Stimulated activated naive CD8-positive, alpha-beta T cell treated with anti-CD3 and anti-CD28 coated beads, Interleukin-15, Interleukin-2, amounts not matched to agents 100 U/mL and 50 U/mL, for 24 hours (primary cell): ENCODE measurements around the gene HOXC12.

Experiments used
- ATAC-seq: fragments of 150-1000 bp; cut with Tn5 transposase; one replicate; pipeline ENCODE4 v1.10.0; 2021
- DNase-seq: peaks from one replicate; pipeline ENCODE4 v3.0.0; 2021

HOXC12 gene

DNA sequence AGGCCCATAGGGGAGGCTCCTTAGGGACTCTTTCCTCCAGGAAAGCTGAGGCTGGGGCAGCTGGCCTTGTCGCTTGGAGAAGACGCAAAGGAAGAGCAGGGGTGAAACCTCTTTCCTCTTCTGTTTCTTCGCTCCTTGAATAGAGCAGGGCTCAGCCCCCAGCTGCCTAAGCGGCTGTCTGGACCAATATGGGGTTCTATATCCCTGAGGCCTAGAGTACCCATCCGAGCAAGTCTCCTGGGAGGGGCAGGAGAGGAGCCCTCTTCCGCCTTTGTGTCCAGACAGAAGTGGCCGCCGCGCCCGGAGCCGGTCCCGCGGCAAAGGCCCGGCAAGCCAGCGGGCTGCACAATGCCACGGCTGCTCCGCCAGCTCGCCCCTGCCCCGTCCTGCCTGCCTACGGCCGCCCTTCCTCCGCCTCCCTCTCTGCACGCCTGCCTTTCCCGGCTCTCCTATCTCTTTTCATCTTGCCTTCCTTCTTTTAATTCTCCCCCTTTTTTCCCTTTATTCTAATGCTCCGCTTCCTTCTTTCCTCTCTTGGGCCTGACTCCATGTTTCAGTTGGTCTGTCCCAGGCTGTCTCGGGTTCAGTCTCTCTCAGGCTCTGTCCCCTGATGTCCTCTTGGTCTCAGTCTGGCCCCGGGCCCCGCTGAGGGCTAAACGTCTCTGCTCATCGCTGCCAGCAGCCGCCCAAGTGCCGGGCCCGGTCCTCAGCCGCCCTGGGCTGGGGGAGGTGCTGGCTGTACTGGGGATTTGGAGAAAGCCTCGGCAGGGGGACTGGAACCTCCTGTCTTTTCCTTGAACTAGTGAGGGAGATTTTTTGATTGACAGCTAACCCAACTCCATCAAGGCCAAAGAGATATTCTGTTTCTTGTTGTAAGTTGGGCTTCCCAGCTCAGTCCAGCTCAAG lies 42.8 kb downstream of the HOXC12 start:
- ATAC-seq: no peak
- DNase-seq: no peak

DNA sequence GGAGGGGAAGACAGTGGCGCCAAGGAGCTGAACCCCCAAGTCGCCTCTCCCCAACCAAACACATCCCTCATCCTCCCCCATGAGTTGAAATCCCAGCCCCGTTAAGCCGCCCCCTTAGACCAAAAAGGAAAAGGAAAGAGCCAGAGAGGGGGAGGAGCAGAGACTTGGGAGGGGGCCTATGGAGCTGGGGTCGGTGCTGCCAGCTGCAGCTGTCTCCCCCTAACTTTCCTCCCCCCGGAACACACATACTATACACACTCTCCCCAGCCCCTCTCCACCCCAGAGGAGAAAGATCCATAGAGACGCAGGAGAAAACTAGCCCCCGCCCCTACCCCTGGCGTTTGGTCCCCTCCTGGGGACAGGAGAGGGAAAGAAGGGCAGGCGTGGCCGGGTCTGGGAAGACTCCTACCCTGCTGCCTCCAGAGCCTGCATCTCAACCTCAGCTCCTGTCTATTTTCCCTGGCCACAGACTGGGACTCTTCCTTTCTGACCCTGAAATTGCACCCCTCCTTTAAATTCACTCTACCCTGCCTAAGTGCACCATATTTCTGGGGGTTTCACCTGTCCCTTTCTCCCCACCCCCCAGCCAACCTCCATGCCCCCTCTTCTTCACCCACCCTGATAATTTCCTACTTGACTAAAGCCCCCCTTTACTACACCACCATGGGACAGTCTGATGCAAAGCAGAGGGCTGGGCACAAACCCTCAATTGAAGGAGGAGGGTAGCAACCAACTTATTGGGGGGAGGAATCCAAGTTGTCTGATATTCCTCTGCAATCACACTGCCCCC lies 43.6 kb downstream of the HOXC12 start:
- DNase-seq (no peak), ATAC-seq (no peak)

DNA sequence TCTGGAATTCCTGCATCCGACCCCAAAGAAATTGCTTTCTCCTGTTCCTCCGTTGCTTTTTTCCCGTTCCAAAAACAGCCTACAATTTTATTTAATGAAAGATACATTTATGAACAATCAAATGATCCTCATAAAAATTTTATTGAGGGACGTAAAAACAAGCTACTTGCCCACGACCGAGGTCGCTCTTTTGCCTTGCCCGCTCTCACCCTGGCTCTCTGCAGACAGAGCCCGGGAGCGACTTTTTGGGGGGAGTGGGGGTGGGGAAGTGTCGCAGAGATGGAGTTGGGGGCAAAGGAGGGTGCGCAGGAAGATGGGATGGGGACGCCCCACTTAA lies 44.2 kb downstream of the HOXC12 start:
- no peak for ATAC-seq
- DNase-seq: no peak

DNA sequence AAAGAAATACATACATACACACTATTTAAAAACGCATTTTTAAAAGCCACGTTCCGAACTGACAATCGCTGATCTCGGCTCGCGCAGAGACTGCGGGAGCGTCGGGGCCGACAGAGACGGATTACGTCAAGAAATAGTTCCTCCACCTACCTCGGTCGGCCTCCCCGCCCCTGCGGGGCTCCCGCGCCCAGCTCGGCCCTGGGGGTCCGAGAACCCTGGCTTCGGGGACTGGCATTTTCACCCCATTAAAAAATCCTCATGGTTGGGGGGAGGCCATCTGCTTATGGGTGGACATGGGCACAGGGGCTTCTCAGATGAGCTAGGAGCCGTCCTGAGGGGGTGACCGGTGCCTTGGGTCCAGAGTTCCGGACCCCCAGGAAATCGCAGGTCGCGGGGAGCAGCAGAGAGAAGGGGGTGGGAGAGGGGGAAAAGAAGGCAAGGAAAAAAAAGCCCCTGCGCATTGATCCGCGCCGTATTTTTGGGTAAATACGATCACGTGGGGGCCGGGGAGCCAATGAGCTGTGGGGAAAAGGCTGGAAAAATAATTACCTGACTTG lies 44.9 kb downstream of the HOXC12 start:
- DNase-seq (no peak), ATAC-seq (no peak)

DNA sequence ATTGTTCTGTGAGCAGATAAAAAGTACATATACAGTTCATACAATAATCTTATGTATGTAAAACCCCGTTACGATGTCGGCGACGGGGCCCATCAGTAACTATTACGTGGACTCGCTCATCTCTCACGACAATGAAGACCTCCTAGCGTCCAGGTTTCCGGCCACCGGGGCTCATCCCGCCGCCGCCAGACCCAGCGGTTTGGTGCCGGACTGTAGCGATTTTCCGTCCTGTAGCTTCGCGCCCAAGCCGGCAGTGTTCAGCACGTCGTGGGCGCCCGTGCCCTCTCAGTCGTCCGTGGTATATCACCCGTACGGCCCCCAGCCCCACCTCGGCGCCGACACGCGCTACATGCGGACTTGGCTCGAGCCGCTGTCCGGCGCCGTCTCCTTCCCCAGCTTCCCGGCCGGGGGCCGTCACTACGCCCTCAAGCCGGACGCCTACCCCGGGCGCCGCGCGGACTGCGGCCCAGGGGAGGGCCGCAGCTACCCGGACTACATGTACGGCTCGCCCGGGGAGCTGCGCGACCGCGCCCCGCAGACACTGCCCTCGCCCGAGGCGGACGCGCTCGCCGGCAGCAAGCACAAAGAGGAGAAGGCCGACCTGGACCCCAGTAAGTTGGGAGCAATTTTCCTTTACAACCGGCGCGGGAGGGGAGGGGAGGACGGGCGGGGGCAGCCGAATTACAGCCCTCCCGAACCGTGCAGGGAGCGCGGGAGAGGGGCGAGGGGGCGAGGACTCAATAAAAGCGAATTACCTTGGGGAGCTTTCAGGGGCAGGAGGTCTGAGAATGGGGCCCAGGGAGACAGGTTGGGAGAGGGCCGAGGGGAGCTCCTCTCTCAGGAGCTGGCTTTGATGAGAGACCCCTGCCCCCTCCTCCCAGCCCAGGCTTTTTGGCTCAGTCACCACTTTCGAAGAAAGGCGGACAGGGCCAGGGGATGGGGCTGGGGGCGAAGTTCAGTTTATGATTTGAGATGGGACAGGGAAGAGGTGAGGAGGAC lies 45.7 kb downstream of the HOXC12 start, which contains the start of gene HOXC9:
TSS of gene HOXC9 (plus strand) at position 46 of the 999 bp plus-strand sequence. CDS start at position 74, 28 bp downstream.
- ATAC-seq (no peak), DNase-seq (no peak)

DNA sequence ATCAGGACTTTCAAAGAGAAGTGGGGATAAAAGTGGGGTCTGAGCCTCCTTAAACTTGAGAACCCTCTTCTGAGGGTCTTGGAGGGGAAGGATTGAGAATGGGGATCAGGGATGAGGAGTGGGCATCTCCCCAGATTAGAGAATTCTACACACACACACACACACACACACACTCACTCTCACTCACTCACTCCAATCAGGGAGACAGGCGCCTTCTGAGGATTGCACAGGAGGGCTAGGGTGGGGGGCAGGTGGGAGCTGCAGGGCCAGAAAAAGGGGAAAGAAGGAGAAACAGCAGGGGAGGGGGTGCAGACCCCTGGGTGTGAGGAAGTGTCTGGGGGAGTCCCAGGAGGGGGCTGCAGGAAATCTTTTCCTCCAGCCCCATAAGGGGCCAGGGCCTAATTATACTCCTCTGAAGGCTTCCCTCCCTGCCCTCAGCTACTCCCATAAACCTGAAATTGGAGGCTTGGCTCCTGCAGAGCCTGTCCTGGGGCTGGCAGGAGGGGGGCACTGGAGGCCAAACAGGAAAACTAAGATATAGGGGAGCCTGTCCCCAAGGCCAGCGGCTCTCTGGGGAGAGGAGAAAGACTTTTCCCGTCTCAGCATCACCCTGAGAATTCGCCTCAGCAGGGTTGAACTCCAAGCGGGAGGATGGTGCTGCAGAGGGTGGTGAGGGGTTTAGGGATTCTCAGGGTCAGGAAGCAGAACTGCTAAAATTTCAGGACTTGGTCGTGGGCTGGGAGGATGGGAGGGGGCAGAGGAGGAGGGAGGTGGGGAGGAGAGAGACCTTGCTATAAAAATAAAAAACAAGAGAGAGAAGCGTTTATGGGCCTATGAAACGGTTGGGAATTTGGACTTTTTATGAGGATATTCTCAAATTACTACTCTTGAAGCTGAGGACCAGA lies 46.8 kb downstream of the HOXC12 start:
- ATAC-seq (no peak), DNase-seq (no peak)

DNA sequence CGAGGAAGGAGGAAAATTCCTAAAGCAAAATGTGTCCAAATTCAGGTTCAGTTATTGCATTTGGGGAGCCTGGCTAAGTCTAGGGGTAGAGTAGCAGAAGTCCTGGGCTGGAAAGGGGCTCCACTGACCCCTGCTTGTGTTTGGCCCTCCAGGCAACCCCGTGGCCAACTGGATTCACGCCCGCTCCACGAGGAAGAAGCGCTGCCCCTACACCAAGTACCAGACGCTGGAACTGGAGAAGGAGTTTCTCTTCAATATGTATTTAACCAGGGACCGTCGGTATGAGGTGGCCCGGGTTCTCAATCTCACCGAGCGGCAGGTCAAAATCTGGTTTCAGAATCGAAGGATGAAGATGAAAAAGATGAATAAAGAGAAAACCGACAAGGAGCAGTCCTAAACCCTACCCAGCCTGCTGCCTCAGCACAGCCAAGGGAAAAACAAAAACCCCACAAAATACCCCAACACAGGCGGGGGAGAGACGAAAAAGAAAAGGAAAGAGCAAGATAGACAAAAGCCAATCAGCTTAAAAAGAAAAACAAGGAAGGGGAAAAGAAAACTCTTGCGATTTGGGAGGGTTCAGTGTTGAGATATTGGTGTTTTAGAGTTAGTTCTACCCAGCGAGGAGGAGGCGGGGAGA lies 47.7 kb downstream of the HOXC12 start:
- DNase-seq: no peak
- ATAC-seq: no peak

DNA sequence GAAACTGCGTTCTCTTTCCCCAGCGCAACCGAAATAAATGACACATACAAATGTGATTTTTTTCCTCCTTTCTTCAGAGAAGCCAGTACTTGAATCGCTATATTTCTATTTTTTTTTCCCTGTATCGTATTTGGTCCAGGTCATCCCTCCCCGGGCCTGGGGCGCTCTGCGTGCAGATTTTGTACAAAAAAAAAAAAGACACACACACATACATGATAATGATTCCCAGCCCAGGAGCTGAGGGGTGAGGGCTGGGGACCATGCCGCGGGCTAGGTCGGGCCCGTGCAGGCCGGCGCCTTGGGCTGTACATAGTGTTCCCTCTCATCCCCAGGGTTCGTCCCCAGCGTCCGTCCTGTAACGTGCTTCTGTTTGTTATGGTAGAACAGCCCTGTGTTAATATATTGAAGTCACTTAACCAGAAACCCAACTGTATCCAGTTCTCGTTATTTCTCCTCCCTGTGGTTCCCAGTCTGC lies 48.2 kb downstream of the HOXC12 start:
- no peak for ATAC-seq
- DNase-seq: no peak

DNA sequence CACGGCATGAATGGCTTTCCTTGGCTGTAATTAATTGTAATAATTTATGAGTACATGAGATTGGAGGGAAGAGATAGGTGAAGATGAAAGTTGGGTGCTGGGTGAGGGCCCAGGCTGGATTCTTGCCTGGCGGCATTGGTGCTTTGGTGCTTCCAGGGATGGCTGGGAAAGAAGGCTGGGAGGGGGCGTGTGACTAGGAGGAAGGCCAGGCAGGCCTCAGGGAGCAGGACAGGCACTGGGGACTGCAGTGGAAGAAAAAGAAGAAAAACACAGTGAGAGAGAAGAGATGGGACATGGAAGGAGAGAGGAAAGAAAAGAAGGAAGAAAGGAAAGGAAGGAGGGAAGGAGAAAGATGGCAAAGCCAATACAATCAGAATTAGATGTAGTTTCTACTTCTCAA lies 48.9 kb downstream of the HOXC12 start:
- ATAC-seq (no peak), DNase-seq (no peak)

DNA sequence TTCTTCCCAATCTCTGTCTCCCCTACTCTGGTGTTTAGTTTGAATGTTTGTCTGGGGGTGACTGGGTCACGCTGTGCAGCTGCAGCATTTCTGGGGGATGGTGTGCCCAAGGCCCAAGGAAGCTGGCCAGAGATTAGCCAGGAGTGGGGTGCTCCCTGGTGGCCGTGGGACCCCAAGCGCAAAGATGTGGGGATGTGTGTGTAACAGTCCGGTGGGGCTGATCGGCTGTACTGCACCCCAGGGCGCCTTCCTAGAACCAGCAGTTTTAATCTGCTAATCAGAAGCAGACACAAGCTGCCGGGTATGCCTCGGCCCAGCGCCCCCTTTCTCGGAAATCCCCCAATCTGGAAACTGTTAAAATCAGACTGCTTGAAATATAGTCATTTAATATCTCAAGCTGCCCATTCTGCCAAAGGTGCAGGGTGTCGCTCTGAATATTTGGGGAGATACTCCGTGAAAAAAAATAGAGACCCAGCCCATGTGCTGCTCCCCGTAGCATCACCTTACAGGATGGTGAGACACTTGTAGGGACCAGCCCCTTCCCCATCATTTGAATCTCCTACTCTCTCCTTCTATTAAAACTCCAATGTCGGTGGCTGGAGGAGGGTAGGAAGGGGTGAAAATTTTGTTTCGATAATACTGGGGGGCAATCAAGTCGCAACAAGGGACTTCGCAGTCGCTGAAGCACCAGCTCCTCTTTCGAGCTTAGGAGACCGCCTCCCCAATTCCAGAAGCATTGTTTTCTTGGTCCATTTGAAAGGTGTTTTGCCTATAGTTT lies 49.5 kb downstream of the HOXC12 start:
- DNase-seq (no peak), ATAC-seq (no peak)

DNA sequence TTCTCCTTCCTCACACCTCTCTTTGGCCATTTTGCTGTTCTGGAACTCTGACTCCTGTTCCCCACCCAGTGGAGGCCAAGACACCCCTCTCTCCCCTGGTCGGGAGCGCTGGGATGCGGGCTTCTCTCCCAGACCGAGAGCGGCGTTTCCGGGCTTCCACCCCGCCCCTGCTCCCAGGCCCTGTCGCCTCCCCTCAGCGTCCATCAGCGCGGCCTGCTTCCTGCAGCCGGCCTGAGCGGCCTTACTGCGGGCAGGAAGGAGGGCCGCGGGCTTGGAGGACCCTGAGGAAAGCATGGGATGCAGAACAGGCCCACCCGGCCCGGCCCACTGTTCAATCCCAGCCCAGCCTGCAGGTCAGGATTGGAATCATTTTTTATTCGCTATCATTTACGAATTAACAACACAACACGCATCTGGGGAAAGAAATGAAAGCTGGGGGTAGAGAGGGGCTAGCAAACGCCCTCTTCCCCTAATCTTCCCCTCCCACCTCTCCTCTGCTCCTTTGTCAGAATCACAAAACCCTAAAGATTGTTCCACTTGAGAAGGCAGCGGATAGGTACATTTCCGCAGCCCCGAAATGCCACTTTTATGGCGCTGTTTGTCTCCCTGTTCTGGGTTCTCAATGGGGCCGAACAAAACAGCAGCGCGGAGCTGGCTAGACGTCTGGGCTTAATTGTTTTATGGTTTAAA lies 50.3 kb downstream of the HOXC12 start:
- no peak for DNase-seq
- ATAC-seq: no peak

DNA sequence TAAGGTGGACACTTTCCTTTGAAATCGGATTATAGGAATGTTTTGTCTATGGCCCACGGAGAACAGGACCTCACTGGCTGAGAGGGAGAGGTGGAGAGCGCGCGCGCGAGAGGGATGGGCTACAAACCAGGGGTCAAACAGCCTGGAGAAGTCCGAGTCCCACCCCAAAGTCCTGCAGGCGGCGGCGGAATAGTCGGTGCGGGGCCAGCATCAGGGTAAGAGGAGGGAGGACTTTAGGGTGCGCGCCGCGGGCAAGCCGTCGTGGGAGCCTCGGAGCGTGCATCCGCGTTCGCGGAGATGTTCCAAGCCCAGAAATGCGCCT lies 50.8 kb downstream of the HOXC12 start:
- no peak for DNase-seq
- ATAC-seq: no peak

DNA sequence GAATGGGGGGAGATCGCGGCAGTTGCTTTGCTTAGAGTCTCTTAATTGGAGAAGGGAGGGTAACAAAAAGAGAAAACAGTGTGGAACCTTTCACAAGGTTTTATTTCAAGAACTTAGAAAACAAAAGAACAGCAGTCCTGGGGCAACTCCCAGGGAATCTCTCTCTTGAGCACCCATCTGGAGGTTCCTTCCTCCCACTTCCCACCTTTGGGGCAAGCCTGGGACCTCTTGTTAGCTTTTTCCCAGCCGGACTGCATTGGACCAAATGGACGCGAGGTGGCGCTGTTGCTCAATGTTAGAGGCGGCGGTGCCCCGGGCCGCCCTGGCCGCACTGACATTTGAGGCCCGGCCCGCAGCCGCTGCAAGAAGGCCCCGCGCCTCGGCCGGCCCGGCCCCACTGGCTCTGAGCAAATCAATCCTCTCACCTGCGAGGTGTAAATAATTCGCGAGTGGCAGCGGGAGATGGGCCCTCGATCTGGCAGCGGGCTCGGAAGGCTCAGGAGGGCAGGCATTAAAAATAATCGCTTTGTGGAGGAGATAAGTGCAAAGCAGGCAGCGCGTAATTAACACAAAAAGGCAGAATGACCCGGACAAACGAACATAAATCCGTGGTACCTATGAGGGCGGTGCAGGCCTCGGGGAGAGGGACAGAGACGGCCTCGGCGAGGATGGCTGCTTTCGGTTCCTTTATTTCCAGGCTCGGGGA lies 51.3 kb downstream of the HOXC12 start:
- ATAC-seq (peak; percentile 65), DNase-seq (peak; percentile 88)

DNA sequence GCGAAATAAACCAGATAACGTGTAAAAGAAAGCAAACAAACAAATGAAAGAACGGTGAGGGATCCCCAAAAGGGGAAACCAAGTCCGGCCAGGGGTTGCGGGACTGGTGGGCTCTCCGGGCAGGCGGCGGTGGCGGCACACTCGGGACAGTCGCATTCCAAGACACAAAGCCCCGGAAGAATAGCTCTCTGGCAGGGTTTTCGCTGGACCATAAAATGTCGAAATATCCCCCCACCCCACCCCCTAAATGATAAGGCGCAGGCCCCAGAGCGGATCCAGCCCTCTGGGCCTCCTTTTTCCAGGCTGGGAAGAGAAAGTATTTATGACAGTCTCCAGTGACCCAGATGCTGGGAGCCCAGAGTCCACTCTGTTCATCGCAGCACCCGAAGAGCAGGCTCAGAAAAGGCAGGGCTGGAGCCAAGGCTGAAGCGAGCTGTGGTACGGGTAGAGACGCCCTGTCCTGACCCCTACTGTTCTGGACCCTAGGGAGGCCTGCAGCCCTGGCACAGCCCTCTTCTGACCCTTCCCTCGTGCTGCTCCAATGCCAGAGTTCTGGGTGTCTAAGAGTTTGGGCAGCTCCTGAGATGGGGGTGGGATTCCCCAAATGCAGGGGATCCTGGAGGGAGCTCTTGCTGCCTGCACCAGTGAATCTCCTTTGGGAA lies 52.0 kb downstream of the HOXC12 start:
- no peak for DNase-seq
- ATAC-seq: no peak

DNA sequence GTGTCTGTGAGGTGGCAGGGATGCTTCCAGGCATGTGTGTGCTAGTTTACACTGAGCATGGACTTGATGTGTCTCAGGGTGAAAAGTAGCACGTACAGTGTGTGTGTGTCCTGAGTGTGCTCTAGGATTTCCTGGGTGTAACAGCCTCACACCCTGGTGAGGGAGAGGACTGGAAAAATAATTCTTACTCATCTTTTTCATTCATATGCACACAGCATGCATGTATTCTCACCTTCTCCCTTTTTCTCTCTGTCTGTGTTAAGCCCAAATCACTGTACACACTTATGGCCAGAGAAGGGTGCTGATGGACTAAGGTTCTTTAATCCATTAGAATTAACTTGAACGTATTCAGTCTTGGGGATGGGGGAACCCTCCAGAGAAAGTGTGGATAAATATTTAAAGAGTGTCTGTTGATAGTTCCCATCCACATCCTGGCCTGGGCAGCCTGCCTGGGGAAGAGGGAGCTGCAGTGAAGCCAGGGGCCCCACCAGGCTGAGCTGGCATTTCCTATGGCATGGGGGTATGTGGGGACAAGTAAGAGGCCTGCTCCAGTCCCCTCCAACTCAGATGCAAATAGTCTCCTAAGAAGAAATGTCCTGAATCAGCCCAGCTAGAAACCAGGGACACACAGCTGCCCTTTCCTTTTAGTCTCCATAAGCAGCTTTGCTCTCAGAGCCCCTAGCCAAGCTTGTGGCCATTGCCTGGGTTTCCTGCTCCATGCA lies 53.0 kb downstream of the HOXC12 start:
- ATAC-seq: no peak

DNA sequence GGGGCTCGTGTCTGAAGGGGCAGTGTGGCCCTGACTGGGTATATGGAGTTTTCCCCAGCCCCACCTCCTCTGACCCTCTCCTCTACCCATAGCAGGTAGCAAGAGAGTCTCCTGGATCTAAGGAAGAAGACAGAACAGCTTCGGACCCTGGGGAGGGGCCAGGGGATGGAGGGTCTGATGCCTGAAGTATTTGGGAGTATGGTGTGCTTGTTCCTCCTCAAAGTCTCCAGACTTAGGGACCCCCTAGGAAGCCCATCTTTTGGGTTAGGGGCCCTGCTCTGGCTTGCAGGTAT lies 53.5 kb downstream of the HOXC12 start:
- DNase-seq (no peak), ATAC-seq (no peak)

More for the DNA sequence above, 53.0 kb downstream of the HOXC12 start:
- no peak for DNase-seq
